SK-N-SH (cell line): ENCODE results near the gene PPP5C. TPM values are rescaled to one million over a fixed set of nuclear protein-coding genes. Genes with fewer than 3 reads are reported as not detected.

Experiments
- CTCF ChIA-PET: fragments of 300-600, 350-600 bp; formaldehyde crosslinking; extraction: SDS; loops from one replicate; lab custom pipeline; 2021; lab: Yijun Ruan, JAX
- POLR2A ChIA-PET: fragments of 350-600 bp; sonication (Branson Sonifier 250); formaldehyde crosslinking; extraction: SDS; loops from one replicate; lab custom pipeline; 2020; ENCODE audit warnings: antibody characterized with exemption, inconsistent platforms; lab: Yijun Ruan, JAX
- DNase-seq: peaks from one replicate; pipeline ENCODE4 v3.0.0; 2012
- H2AFZ ChIP-seq: fragments of 200-600 bp; sonication (generic); 2 replicates; pipeline ENCODE4 v1.8.1; 2016; ENCODE audit warnings: antibody characterized with exemption, mild to moderate bottlenecking, low read depth
- H3F3A ChIP-seq: fragments of 200-600 bp; sonication (generic); replicated peaks from 2 replicates; pipeline ENCODE3; 2016; ENCODE audit warnings: antibody characterized with exemption, mild to moderate bottlenecking; ENCODE audit not compliant: insufficient read depth
- H3K27ac ChIP-seq, 2 experiments: fragments of 200-500 bp in 1 of 2; fragments of 200-600 bp in 1 of 2; sonication (Bioruptor generic) in 1 of 2; sonication (generic), shearing (Covaris generic) in 1 of 2; 2 replicates each; pipeline versions ENCODE4 v1.5.1 to v1.6.1; 2014 to 2016; ENCODE audit warnings: low read depth in 2 of 2, inconsistent platforms in 1 of 2, low read length in 1 of 2, mild to moderate bottlenecking in 1 of 2, mixed read lengths in 1 of 2
- H3K27me3 ChIP-seq: fragments of 200-600 bp; sonication (generic), shearing (Covaris generic); 2 replicates; pipeline ENCODE4 v1.6.1; 2016; ENCODE audit warnings: mixed run types; ENCODE audit not compliant: insufficient read depth
- H3K36me3 ChIP-seq, 2 experiments: fragments of 200-500 bp in 1 of 2; fragments of 200-600 bp in 1 of 2; sonication (Bioruptor generic) in 1 of 2; sonication (generic) in 1 of 2; replicated peaks in 1 of 2; 2 replicates each; pipeline versions ENCODE3 to v1.5.1; 2014 to 2016; ENCODE audit warnings: low read length in 1 of 2, mild to moderate bottlenecking in 1 of 2; ENCODE audit not compliant: insufficient read depth in 2 of 2, control insufficient read depth in 1 of 2
- H3K4me1 ChIP-seq, 2 experiments: fragments of 200-500 bp in 1 of 2; fragments of 200-600 bp in 1 of 2; sonication (Bioruptor generic) in 1 of 2; sonication (generic), shearing (Covaris generic) in 1 of 2; 2 replicates each; pipeline versions ENCODE4 v1.5.1 to v1.6.1; 2014 to 2016; ENCODE audit warnings: low read depth in 1 of 2, low read length in 1 of 2, mixed run types in 1 of 2; ENCODE audit not compliant: insufficient read depth in 2 of 2, control insufficient read depth in 1 of 2
- H3K4me2 ChIP-seq: fragments of 200-600 bp; sonication (generic), shearing (Covaris generic); 2 replicates; pipeline ENCODE4 v1.6.1; 2017; ENCODE audit warnings: mixed run types
- H3K4me3 ChIP-seq, 2 experiments: fragments of 200-500 bp in 1 of 2; fragments of 200-600 bp in 1 of 2; sonication (Bioruptor generic) in 1 of 2; sonication (generic), shearing (Covaris generic) in 1 of 2; 2 replicates each; pipeline versions ENCODE4 v1.5.1 to v1.8.1; 2014 to 2016; ENCODE audit warnings: low read depth in 2 of 2, inconsistent platforms in 1 of 2, low read length in 1 of 2, mild to moderate bottlenecking in 1 of 2, mixed read lengths in 1 of 2, moderate library complexity in 1 of 2
- H3K79me2 ChIP-seq: fragments of 200-600 bp; sonication (generic); 2 replicates; pipeline ENCODE4 v1.8.1; 2017; ENCODE audit warnings: mild to moderate bottlenecking; ENCODE audit not compliant: insufficient read depth
- H3K9ac ChIP-seq: fragments of 200-600 bp; sonication (generic); 2 replicates; pipeline ENCODE4 v1.6.1; 2017; ENCODE audit warnings: mixed run types
- H3K9me2 ChIP-seq: fragments of 200-600 bp; sonication (generic); 2 replicates; pipeline ENCODE4 v1.6.1; 2017; ENCODE audit warnings: mixed run types
- H3K9me3 ChIP-seq: fragments of 200-600 bp; sonication (generic); 2 replicates; pipeline ENCODE4 v1.6.1; 2017; ENCODE audit warnings: mixed run types, mild to moderate bottlenecking, moderate library complexity
- H4K20me1 ChIP-seq: fragments of 200-600 bp; sonication (generic); 2 replicates; pipeline ENCODE4 v1.6.1; 2017; ENCODE audit warnings: mild to moderate bottlenecking, mixed run types; ENCODE audit not compliant: insufficient read depth
- CHD2 ChIP-seq: fragments of 150-350 bp; IDR thresholded peaks from 2 replicates; pipeline ENCODE4 v1.6.1; 2018; ENCODE audit warnings: low read length; ENCODE audit not compliant: partially characterized antibody
- EP300 ChIP-seq, 2 experiments: IDR thresholded peaks; 2 replicates each; pipeline versions ENCODE4 v1.4.0 to v1.6.1; 2012; ENCODE audit warnings: borderline replicate concordance in 1 of 2, low read depth in 1 of 2, low read length in 1 of 2
- FOSL2 ChIP-seq: IDR thresholded peaks from 2 replicates; pipeline ENCODE4 v1.4.0; 2012; ENCODE audit warnings: low read depth, mild to moderate bottlenecking, moderate library complexity, borderline replicate concordance
- FOXJ3 ChIP-seq: sonication (generic); formaldehyde crosslinking; IDR thresholded peaks from 2 replicates; pipeline ENCODE4 v1.5.1; 2020; ENCODE audit warnings: mild to moderate bottlenecking, missing genetic modification reagents
- FOXM1 ChIP-seq: IDR thresholded peaks from 2 replicates; pipeline ENCODE4 v1.4.0; 2012; ENCODE audit warnings: low read depth, mild to moderate bottlenecking
- GABPA ChIP-seq: IDR thresholded peaks from 2 replicates; pipeline ENCODE4 v1.4.0; 2012; ENCODE audit warnings: low read depth, mild to moderate bottlenecking
- MEF2A ChIP-seq: IDR thresholded peaks from 2 replicates; pipeline ENCODE4 v1.4.0; 2012; ENCODE audit warnings: low read depth, borderline replicate concordance
- MXI1 ChIP-seq: IDR thresholded peaks from 2 replicates; pipeline ENCODE4 v1.6.1; 2012; ENCODE audit warnings: mild to moderate bottlenecking, low read depth, low read length, improper control_type of control experiment
- NFIC ChIP-seq: IDR thresholded peaks from 2 replicates; pipeline ENCODE4 v1.4.0; 2012; ENCODE audit warnings: borderline replicate concordance
- RAD21 ChIP-seq: IDR thresholded peaks from 2 replicates; pipeline ENCODE4 v1.6.1; 2012; ENCODE audit warnings: mild to moderate bottlenecking, low read length
- RCOR1 ChIP-seq: fragments of 150-350 bp; IDR thresholded peaks from 2 replicates; pipeline ENCODE4 v1.6.1; 2017; ENCODE audit warnings: antibody characterized with exemption, low read length
- RFX5 ChIP-seq: IDR thresholded peaks from 2 replicates; pipeline ENCODE4 v1.6.1; 2012; ENCODE audit warnings: mild to moderate bottlenecking, improper control_type of control experiment, low read length
- RXRA ChIP-seq: IDR thresholded peaks from 2 replicates; pipeline ENCODE4 v1.4.0; 2012; ENCODE audit warnings: low read depth, mild to moderate bottlenecking, borderline replicate concordance
- WGBS: methylation state at CpG from one replicate; pipeline ENCODE4 v1.1.6; 2017; ENCODE audit warnings: low lambda C conversion rate; 5-methylcytosine and 5-hydroxymethylcytosine counted together
- polyA plus RNA-seq, 3 experiments: library from polyadenylated mRNA; depleted of rRNA; stranded (reverse); fragments of >200 nt; gene quantifications; 2 replicates each; pipeline ENCODE4 v1.2.3, GENCODE V29; 2012
- TF ChIP-seq, protein P1 (sequence below): IDR thresholded peaks from 2 replicates; pipeline ENCODE4 v1.4.0; 2012; ENCODE audit warnings: low read depth, borderline replicate concordance
- TF ChIP-seq, protein P2 (sequence below): IDR thresholded peaks from 2 replicates; pipeline ENCODE4 v1.4.0; 2012; ENCODE audit warnings: low read depth, borderline replicate concordance
- TF ChIP-seq, protein P3 (sequence below): fragments of 150-350 bp; IDR thresholded peaks from 2 replicates; pipeline ENCODE4 v1.6.1; 2016; ENCODE audit warnings: mild to moderate bottlenecking, low read depth, low read length
- TF ChIP-seq, protein P4 (sequence below): fragments of 200-600 bp; sonication (generic); IDR thresholded peaks from 2 replicates; pipeline ENCODE4 v1.6.1; 2017; ENCODE audit warnings: antibody characterized with exemption, mild to moderate bottlenecking, moderate library complexity

Gene PPP5C
- polyA plus RNA-seq, 1 of the 3 experiments (the other 2 are of a cell fraction) = 162 TPM

DNA sequence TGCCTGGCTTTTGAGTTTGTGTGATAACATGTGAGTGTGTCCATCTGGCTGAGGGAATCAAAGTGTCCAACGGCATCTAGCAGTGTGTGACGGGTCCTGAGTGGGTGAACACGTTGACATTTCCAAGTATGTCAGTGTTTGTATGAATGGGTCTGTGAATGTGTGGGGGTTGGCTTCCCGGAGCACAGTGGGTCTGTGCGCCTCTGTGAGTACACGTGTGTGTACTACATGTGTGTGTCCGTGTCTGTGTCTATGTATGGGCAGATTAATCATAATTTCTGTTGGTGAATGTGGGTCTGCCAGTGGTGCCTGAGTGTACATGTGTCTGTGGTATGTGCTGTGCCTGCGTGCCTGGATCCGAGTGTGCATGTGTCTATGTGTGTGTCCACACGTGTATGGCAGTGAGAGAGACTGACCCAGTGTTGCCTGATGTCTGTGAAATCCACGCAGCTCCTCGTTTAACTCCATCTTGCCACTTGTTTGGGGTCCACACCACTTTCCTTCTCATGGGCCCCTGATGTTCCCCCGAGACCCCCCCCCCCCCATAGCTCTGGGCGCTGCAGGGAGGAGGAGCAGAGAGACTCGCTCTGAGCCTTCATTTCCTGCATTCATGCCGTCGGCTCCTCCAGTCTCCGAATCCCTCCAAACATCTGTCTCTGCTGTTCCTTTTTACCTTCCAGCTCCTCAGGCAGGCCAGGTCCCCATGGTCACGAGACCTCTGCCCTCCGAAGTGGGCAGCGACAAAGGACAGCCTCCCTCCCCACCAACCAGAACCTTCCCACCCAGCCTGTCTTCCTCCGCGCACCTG is 61.2 kb downstream of the PPP5C start:
- POLR2A ChIA-PET = no interaction called here
- DNase-seq = no peak
- Histone ChIP-seq H3K36me3 (no peaks in the 10 kb centered on the region), H3K9ac (no peak overlapping the region), H3K27me3 (no peaks in the 10 kb centered on the region), H3K4me2 (no peak overlapping the region), H3K79me2 (no peaks in the 10 kb centered on the region), H3K4me1 (no peaks in the 10 kb centered on the region), H3K9me3 (no peaks in the 10 kb centered on the region), H4K20me1 (no peaks in the 10 kb centered on the region), H3K9me2 (no peaks in the 10 kb centered on the region), H3K4me3 (no peak overlapping the region), H2AFZ (no peak overlapping the region), H3K27ac (no peak overlapping the region), H3F3A (no peaks in the 10 kb centered on the region)
- 82% methylated on average over 23 of the region's 23 CpGs for WGBS
- TF ChIP-seq, protein P1, sequence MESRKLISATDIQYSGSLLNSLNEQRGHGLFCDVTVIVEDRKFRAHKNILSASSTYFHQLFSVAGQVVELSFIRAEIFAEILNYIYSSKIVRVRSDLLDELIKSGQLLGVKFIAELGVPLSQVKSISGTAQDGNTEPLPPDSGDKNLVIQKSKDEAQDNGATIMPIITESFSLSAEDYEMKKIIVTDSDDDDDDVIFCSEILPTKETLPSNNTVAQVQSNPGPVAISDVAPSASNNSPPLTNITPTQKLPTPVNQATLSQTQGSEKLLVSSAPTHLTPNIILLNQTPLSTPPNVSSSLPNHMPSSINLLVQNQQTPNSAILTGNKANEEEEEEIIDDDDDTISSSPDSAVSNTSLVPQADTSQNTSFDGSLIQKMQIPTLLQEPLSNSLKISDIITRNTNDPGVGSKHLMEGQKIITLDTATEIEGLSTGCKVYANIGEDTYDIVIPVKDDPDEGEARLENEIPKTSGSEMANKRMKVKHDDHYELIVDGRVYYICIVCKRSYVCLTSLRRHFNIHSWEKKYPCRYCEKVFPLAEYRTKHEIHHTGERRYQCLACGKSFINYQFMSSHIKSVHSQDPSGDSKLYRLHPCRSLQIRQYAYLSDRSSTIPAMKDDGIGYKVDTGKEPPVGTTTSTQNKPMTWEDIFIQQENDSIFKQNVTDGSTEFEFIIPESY = no peak
- no peak for TF ChIP-seq MXI1
- no peak for TF ChIP-seq FOXM1
- TF ChIP-seq CHD2 = no peak
- TF ChIP-seq RAD21 = no peak
- TF ChIP-seq GABPA = no peak
- TF ChIP-seq, protein P2, sequence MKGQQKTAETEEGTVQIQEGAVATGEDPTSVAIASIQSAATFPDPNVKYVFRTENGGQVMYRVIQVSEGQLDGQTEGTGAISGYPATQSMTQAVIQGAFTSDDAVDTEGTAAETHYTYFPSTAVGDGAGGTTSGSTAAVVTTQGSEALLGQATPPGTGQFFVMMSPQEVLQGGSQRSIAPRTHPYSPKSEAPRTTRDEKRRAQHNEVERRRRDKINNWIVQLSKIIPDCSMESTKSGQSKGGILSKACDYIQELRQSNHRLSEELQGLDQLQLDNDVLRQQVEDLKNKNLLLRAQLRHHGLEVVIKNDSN = no peak
- no peak for TF ChIP-seq EP300 (IDR thresholded peaks at IDR 0.05; ENCODE audit: borderline replicate concordance in 1 of 2, low read depth in 1 of 2, low read length in 1 of 2)
- CTCF ChIA-PET = interaction anchor here (0.6 to 5.9 kb wide), 5 partner anchors 7 to 79 kb away, joined by 3 to 44 read pairs (median 4); no protein-coding TSS in a partner anchor

DNA sequence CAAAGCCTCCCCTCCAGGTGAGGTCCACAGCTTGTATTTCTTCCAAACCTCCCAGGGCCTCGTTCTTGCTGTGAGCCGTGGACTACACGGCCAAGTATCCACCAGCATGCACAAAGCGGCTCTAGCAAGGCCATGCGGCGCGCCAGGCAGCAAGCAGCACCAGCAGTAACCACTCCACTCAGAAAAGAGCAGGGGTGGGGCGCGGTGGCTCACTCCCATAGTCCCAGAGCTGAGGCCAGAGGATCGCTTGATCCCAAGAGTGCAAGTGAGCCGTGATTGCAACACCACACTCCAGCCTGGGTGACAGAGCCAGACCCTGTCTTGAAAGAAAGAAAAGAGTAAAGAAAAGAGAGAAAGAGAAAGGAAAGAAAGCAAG is 61.8 kb downstream of the PPP5C start:
- Histone ChIP-seq H3K27ac (no peak overlapping the region), H3K4me3 (no peak overlapping the region), H2AFZ (no peak overlapping the region), H3K79me2 (no peaks in the 10 kb centered on the region), H3F3A (no peaks in the 10 kb centered on the region), H3K4me1 (no peaks in the 10 kb centered on the region), H3K4me2 (no peak overlapping the region), H3K9me2 (no peaks in the 10 kb centered on the region), H3K36me3 (no peaks in the 10 kb centered on the region), H4K20me1 (no peaks in the 10 kb centered on the region), H3K27me3 (no peaks in the 10 kb centered on the region), H3K9me3 (no peaks in the 10 kb centered on the region), H3K9ac (no peak overlapping the region)
- ChIA-PET POLR2A (no interaction called here), CTCF (interaction anchor here (0.6 to 5.9 kb wide), 5 partner anchors 8 to 79 kb away, joined by 3 to 44 read pairs (median 4); no protein-coding TSS in a partner anchor)
- no peak for DNase-seq
- WGBS = 83% methylated on average over 11 of the region's 11 CpGs
- TF ChIP-seq, protein P3, sequence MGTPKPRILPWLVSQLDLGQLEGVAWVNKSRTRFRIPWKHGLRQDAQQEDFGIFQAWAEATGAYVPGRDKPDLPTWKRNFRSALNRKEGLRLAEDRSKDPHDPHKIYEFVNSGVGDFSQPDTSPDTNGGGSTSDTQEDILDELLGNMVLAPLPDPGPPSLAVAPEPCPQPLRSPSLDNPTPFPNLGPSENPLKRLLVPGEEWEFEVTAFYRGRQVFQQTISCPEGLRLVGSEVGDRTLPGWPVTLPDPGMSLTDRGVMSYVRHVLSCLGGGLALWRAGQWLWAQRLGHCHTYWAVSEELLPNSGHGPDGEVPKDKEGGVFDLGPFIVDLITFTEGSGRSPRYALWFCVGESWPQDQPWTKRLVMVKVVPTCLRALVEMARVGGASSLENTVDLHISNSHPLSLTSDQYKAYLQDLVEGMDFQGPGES = no peak
- TF ChIP-seq MEF2A = no peak
- no peak for TF ChIP-seq RFX5
- TF ChIP-seq MXI1 = no peak
- no peak for TF ChIP-seq FOSL2
- no peak for TF ChIP-seq FOXJ3 (CRISPR knock-in tag)
- TF ChIP-seq, protein P4, sequence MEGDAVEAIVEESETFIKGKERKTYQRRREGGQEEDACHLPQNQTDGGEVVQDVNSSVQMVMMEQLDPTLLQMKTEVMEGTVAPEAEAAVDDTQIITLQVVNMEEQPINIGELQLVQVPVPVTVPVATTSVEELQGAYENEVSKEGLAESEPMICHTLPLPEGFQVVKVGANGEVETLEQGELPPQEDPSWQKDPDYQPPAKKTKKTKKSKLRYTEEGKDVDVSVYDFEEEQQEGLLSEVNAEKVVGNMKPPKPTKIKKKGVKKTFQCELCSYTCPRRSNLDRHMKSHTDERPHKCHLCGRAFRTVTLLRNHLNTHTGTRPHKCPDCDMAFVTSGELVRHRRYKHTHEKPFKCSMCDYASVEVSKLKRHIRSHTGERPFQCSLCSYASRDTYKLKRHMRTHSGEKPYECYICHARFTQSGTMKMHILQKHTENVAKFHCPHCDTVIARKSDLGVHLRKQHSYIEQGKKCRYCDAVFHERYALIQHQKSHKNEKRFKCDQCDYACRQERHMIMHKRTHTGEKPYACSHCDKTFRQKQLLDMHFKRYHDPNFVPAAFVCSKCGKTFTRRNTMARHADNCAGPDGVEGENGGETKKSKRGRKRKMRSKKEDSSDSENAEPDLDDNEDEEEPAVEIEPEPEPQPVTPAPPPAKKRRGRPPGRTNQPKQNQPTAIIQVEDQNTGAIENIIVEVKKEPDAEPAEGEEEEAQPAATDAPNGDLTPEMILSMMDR = no peak
- no peak for TF ChIP-seq NFIC
- TF ChIP-seq RXRA = no peak
- TF ChIP-seq RCOR1 = no peak
- no peak for TF ChIP-seq EP300 (IDR thresholded peaks at IDR 0.05; ENCODE audit: borderline replicate concordance in 1 of 2, low read depth in 1 of 2, low read length in 1 of 2)
